Kidney glomerular epithelial cell (primary cell): Measurements from ENCODE around the gene RPUSD2.

Source experiments
- DNase-seq: peaks from one replicate; lab custom pipeline; 2025; lab: John Stamatoyannopoulos, UW

RPUSD2 gene

GRCh38 chr15:40569129-40569953 is at the start of gene RPUSD2:
Gene RPUSD2 (plus strand): TSS chr15:40569299. CDS start chr15:40569338, 39 bp downstream.
- DNase-seq, result peak; percentile 87

- no peak for DNase-seq
These were observed 45.5 kb upstream of the RPUSD2 start for GRCh38 chr15:40523611-40524010.

- no peak for DNase-seq
These were observed 43.2 kb upstream of the RPUSD2 start for GRCh38 chr15:40525855-40526254.

- DNase-seq, result no peak
These were observed 40.3 kb upstream of the RPUSD2 start for GRCh38 chr15:40528801-40529200.

GRCh38 chr15:40533763-40534364 is 35.2 kb upstream of the RPUSD2 start:
- no peak for DNase-seq

GRCh38 chr15:40534371-40534770 is 34.7 kb upstream of the RPUSD2 start:
- DNase-seq, result no peak

- DNase-seq, result no peak
These were observed 32.6 kb upstream of the RPUSD2 start for GRCh38 chr15:40536501-40536900.

GRCh38 chr15:40538976-40539375 is 30.1 kb upstream of the RPUSD2 start:
- DNase-seq, result no peak

GRCh38 chr15:40543082-40543481 is 26.0 kb upstream of the RPUSD2 start:
- DNase-seq, result no peak

- DNase-seq, result no peak
These were observed 25.3 kb upstream of the RPUSD2 start for GRCh38 chr15:40543631-40544294.

- DNase-seq, result no peak
These were observed 23.6 kb upstream of the RPUSD2 start for GRCh38 chr15:40545457-40545856.

GRCh38 chr15:40548610-40549009 is 20.5 kb upstream of the RPUSD2 start:
- no peak for DNase-seq

GRCh38 chr15:40549894-40550293 is 19.2 kb upstream of the RPUSD2 start:
- no peak for DNase-seq

GRCh38 chr15:40550341-40551037 is 18.6 kb upstream of the RPUSD2 start:
- no peak for DNase-seq

- no peak for DNase-seq
These were observed 15.0 kb upstream of the RPUSD2 start for GRCh38 chr15:40554161-40554525.

GRCh38 chr15:40555876-40556275 is 13.2 kb upstream of the RPUSD2 start:
- DNase-seq, result no peak

- no peak for DNase-seq
These were observed 10.0 kb upstream of the RPUSD2 start for GRCh38 chr15:40558952-40559742.

GRCh38 chr15:40562691-40563090 is 6.4 kb upstream of the RPUSD2 start:
- DNase-seq, result no peak

- DNase-seq, result no peak
These were observed 5.7 kb upstream of the RPUSD2 start for GRCh38 chr15:40563426-40563825.

- peak; percentile 97 for DNase-seq
These were observed 4.3 kb upstream of the RPUSD2 start, which contains the start of gene CCDC32 for GRCh38 chr15:40564591-40565332. Gene CCDC32 (minus strand): TSS chr15:40565042. CDS start chr15:40563015, 2,027 bp downstream.
